ENCODE measurements around the gene ELP2. TPM values are rescaled to one million over a fixed set of nuclear protein-coding genes. Genes with fewer than 3 reads are reported as not detected.

The ELP2 gene
- total RNA-seq, 1 experiment from 2014 or later: 47.3 TPM

- DNase-seq: no peak
- Histone ChIP-seq H3K9ac (ENCODE audit: low read length) (no peak overlapping the region), H3K79me2 (ENCODE audit: low read length) (no peaks in the 10 kb centered on the region), H3K4me2 (ENCODE audit: low read length) (no peak overlapping the region), H3K27me3 (ENCODE audit: low read length) (no peaks in the 10 kb centered on the region), H2AFZ (ENCODE audit: low read length) (no peak overlapping the region), H3K9me2 (replicated peaks; ENCODE audit: low read length) (no peaks in the 10 kb centered on the region), H4K20me1 (ENCODE audit: low read length) (no peaks in the 10 kb centered on the region), H3F3A (ENCODE audit: low read length, unreplicated experiment) (no peaks in the 10 kb centered on the region), H3K36me3 (ENCODE audit: low read depth, low read length) (no peaks in the 10 kb centered on the region), H3K27ac (ENCODE audit: low read length) (no peak overlapping the region), H3K9me3 (ENCODE audit: low read length) (no peaks in the 10 kb centered on the region), H3K4me1 (ENCODE audit: insufficient read depth, low read length) (no peaks in the 10 kb centered on the region), H3K4me3 (ENCODE audit: low read length) (no peak overlapping the region)
- no TSS peak for BruUV-seq (replicated peaks)
- TF ChIP-seq CTCF (conservative IDR thresholded peaks at IDR 0.05; ENCODE audit: low read depth, low read length): no peak
- no peak for TF ChIP-seq EZH2 (IDR thresholded peaks at IDR 0.05; ENCODE audit: low read length, unreplicated experiment)
- no peak for TF ChIP-seq EZH2phosphoT487 (IDR thresholded peaks at IDR 0.05; ENCODE audit: borderline replicate concordance, low read length)
- intact Hi-C loops (cut with micrococcal nuclease): no loop called here
- ATAC-seq: no peak
- ChIA-PET CTCF (interaction anchor here (0.6 kb wide), 1 partner anchor 26 kb away, joined by 3 read pairs; no protein-coding TSS in a partner anchor), POLR2A (ENCODE audit: unreplicated experiment) (interaction anchor here (0.6 kb wide), 1 partner anchor 87 kb away, joined by 6 read pairs; no protein-coding TSS in a partner anchor)
Observed at GRCh38 chr18:36197511-36198166, 67.9 kb downstream of the ELP2 start.

- Histone ChIP-seq H3K27me3 (ENCODE audit: low read length) (no peaks in the 10 kb centered on the region), H3F3A (ENCODE audit: low read length, unreplicated experiment) (no peaks in the 10 kb centered on the region), H3K79me2 (ENCODE audit: low read length) (no peaks in the 10 kb centered on the region), H3K36me3 (ENCODE audit: low read depth, low read length) (no peaks in the 10 kb centered on the region), H3K27ac (ENCODE audit: low read length) (no peak overlapping the region), H3K9me3 (ENCODE audit: low read length) (no peaks in the 10 kb centered on the region), H3K9ac (ENCODE audit: low read length) (no peak overlapping the region), H4K20me1 (ENCODE audit: low read length) (no peaks in the 10 kb centered on the region), H3K4me2 (ENCODE audit: low read length) (no peak overlapping the region), H3K4me1 (ENCODE audit: insufficient read depth, low read length) (no peaks in the 10 kb centered on the region), H2AFZ (ENCODE audit: low read length) (no peak overlapping the region), H3K4me3 (ENCODE audit: low read length) (no peak overlapping the region), H3K9me2 (replicated peaks; ENCODE audit: low read length) (no peaks in the 10 kb centered on the region)
- no peak for ATAC-seq
- CTCF ChIA-PET: no interaction called here
- no peak for DNase-seq
- no TSS peak for BruUV-seq (replicated peaks)
- TF ChIP-seq EZH2 (IDR thresholded peaks at IDR 0.05; ENCODE audit: low read length, unreplicated experiment) (no peak), EZH2phosphoT487 (IDR thresholded peaks at IDR 0.05; ENCODE audit: borderline replicate concordance, low read length) (no peak), CTCF (conservative IDR thresholded peaks at IDR 0.05; ENCODE audit: low read depth, low read length) (no peak)
- intact Hi-C loops (cut with micrococcal nuclease): no loop called here
- POLR2A ChIA-PET (ENCODE audit: unreplicated experiment): no interaction called here
Observed at GRCh38 chr18:36199691-36200295, 70.1 kb downstream of the ELP2 start.

GRCh38 chr18:36200354-36200771, 70.7 kb downstream of the ELP2 start:
- Histone ChIP-seq H3K79me2 (ENCODE audit: low read length) (no peaks in the 10 kb centered on the region), H3K27ac (ENCODE audit: low read length) (no peak overlapping the region), H3K4me2 (ENCODE audit: low read length) (no peak overlapping the region), H3K4me3 (ENCODE audit: low read length) (no peak overlapping the region), H4K20me1 (ENCODE audit: low read length) (no peaks in the 10 kb centered on the region), H3K9me3 (ENCODE audit: low read length) (no peaks in the 10 kb centered on the region), H3F3A (ENCODE audit: low read length, unreplicated experiment) (no peaks in the 10 kb centered on the region), H3K9me2 (replicated peaks; ENCODE audit: low read length) (no peaks in the 10 kb centered on the region), H3K9ac (ENCODE audit: low read length) (no peak overlapping the region), H3K4me1 (ENCODE audit: insufficient read depth, low read length) (no peaks in the 10 kb centered on the region), H3K36me3 (ENCODE audit: low read depth, low read length) (no peaks in the 10 kb centered on the region), H2AFZ (ENCODE audit: low read length) (no peak overlapping the region), H3K27me3 (ENCODE audit: low read length) (no peaks in the 10 kb centered on the region)
- POLR2A ChIA-PET (ENCODE audit: unreplicated experiment): no interaction called here
- TF ChIP-seq CTCF (conservative IDR thresholded peaks at IDR 0.05; ENCODE audit: low read depth, low read length) (no peak), EZH2phosphoT487 (IDR thresholded peaks at IDR 0.05; ENCODE audit: borderline replicate concordance, low read length) (no peak), EZH2 (IDR thresholded peaks at IDR 0.05; ENCODE audit: low read length, unreplicated experiment) (no peak)
- BruUV-seq (replicated peaks): no TSS peak
- DNase-seq (no peak), ATAC-seq (no peak)
- intact Hi-C loops (cut with micrococcal nuclease): no loop called here
- CTCF ChIA-PET: no interaction called here
